MM.1S (cell line): ENCODE data around the gene CELF2.
"Not testable (repeated sequence)": the region's sequence is repeated elsewhere in the genome, so short reads cannot be mapped to it uniquely, and the experiment has no call there.

Experiments
- CTCF ChIP-seq: fragments of 300-600 bp; sonication (generic); IDR thresholded peaks from 2 replicates; pipeline ENCODE4 v1.5.1; 2016; ENCODE audit warnings: antibody characterized with exemption, low read length, mixed read lengths
- EZH2 ChIP-seq: fragments of 300-600 bp; sonication (generic); optimal IDR thresholded peaks from 2 replicates; pipeline ENCODE3; 2017; ENCODE audit warnings: low read depth, mild to moderate bottlenecking, antibody characterized with exemption, low read length, mixed read lengths
- EZH2phosphoT487 ChIP-seq: fragments of 300-600 bp; sonication (generic); IDR thresholded peaks from 2 replicates; pipeline ENCODE4 v1.6.1; 2018; ENCODE audit warnings: antibody characterized with exemption, low read length

GRCh38 chr10:11123892-11124291, 106.2 kb downstream of the CELF2 start:
- not testable (repeated sequence) for TF ChIP-seq EZH2phosphoT487, CTCF, EZH2
